Measurements from ENCODE around the gene CRB2. TPM values are rescaled to one million over a fixed set of nuclear protein-coding genes. Genes with fewer than 3 reads are reported as not detected.

The CRB2 gene
- total RNA-seq, 1 donor from 2014 or later: not detected

- ATAC-seq: no peak
- Histone ChIP-seq H3K27ac (no peak overlapping the region), H3K9me3 (no peaks in the 10 kb centered on the region), H3K4me1 (peaks cover 10% of the 10 kb centered on the region), H3K4me3 (no peak overlapping the region), H3K36me3 (no peaks in the 10 kb centered on the region), H3K27me3 (ENCODE audit: low read depth) (peaks cover 74% of the 10 kb centered on the region)
- intact Hi-C loops (cut with DNase I): no loop called here
- no peak for DNase-seq
- no peak for TF ChIP-seq CTCF (IDR thresholded peaks at IDR 0.05)
Observed at GRCh38 chr9:123372766-123373446, 16.9 kb downstream of the CRB2 start.

GRCh38 chr9:123373447-123373923 is 17.5 kb downstream of the CRB2 start:
- H3K9me3 ChIP-seq: no peaks in the 10 kb centered on the region
- H3K27ac ChIP-seq: no peak overlapping the region
- ATAC-seq (no peak), DNase-seq (no peak)
- no peak for TF ChIP-seq CTCF (IDR thresholded peaks at IDR 0.05)
- intact Hi-C loops (cut with DNase I): no loop called here
- peaks cover 68% of the 10 kb centered on the region for H3K27me3 ChIP-seq (ENCODE audit: low read depth)
- peaks cover 10% of the 10 kb centered on the region for H3K4me1 ChIP-seq
- no peak overlapping the region for H3K4me3 ChIP-seq
- no peaks in the 10 kb centered on the region for H3K36me3 ChIP-seq

GRCh38 chr9:123373946-123374345 is 17.9 kb downstream of the CRB2 start:
- ATAC-seq (no peak), DNase-seq (no peak)
- Histone ChIP-seq H3K36me3 (no peaks in the 10 kb centered on the region), H3K9me3 (no peaks in the 10 kb centered on the region), H3K4me3 (no peak overlapping the region), H3K27me3 (ENCODE audit: low read depth) (peaks cover 63% of the 10 kb centered on the region), H3K27ac (no peak overlapping the region), H3K4me1 (peaks cover 10% of the 10 kb centered on the region)
- TF ChIP-seq CTCF (IDR thresholded peaks at IDR 0.05): no peak
- intact Hi-C loops (cut with DNase I): no loop called here

- no peak for DNase-seq
- no peak for ATAC-seq
- Histone ChIP-seq H3K4me3 (no peak overlapping the region), H3K27ac (no peak overlapping the region), H3K36me3 (no peaks in the 10 kb centered on the region), H3K4me1 (peaks cover 10% of the 10 kb centered on the region), H3K27me3 (ENCODE audit: low read depth) (peaks cover 54% of the 10 kb centered on the region), H3K9me3 (no peaks in the 10 kb centered on the region)
- intact Hi-C loops (cut with DNase I): no loop called here
- no peak for TF ChIP-seq CTCF (IDR thresholded peaks at IDR 0.05)
Observed at GRCh38 chr9:123375469-123376132, 19.6 kb downstream of the CRB2 start.

- no peak for ATAC-seq
- Histone ChIP-seq H3K36me3 (no peaks in the 10 kb centered on the region), H3K9me3 (no peaks in the 10 kb centered on the region), H3K27ac (no peak overlapping the region), H3K4me3 (no peak overlapping the region), H3K27me3 (ENCODE audit: low read depth) (peaks cover 46% of the 10 kb centered on the region), H3K4me1 (peaks cover 10% of the 10 kb centered on the region)
- TF ChIP-seq CTCF (IDR thresholded peaks at IDR 0.05): no peak
- DNase-seq: no peak
- intact Hi-C loops (cut with DNase I): no loop called here
Observed at GRCh38 chr9:123376218-123377071, 20.4 kb downstream of the CRB2 start.

Data from lower lobe of right lung (tissue), 2 donors.